ENCODE measurements around the gene PKN1. TPM values are rescaled to one million over a fixed set of nuclear protein-coding genes. Genes with fewer than 3 reads are reported as not detected.

The PKN1 gene
- total and polyA plus RNA-seq, 4 donors = 13.7 to 41.6 (median 22.3) TPM

GRCh38 chr19:14414926-14415690 lies 18.0 kb upstream of the PKN1 start:
- no peaks in the 10 kb centered on the region for H3K27me3 ChIP-seq (ENCODE audit: control insufficient read depth in 4 of 4, insufficient read depth in 4 of 4, low read length in 3 of 4)
- H3K36me3 ChIP-seq (ENCODE audit: control insufficient read depth in 4 of 4, insufficient read depth in 3 of 4, low read depth in 1 of 4, low read length in 3 of 4) = peaks cover 12 to 31% (median 21%) of the 10 kb centered on the region in 4 donors
- no peak overlapping the region for H3K9ac ChIP-seq (ENCODE audit: low read depth in 1 of 2, low read length in 2 of 2)
- H3K9me3 ChIP-seq (ENCODE audit: control insufficient read depth in 4 of 4, low read length in 3 of 4) = no peaks in the 10 kb centered on the region
- peaks cover 3 to 17% (median 6%) of the 10 kb centered on the region in 4 donors for H3K4me1 ChIP-seq (ENCODE audit: control insufficient read depth in 4 of 4, insufficient read depth in 4 of 4, low read length in 3 of 4)
- H3K27ac ChIP-seq (ENCODE audit: low read depth in 1 of 2, low read length in 2 of 2) = no peak overlapping the region
- 94% methylated on average over 8 of the region's 8 CpGs for WGBS
- H3K4me3 ChIP-seq (ENCODE audit: low read depth in 1 of 3, low read length in 3 of 3) = no peak overlapping the region
- no peak for DNase-seq (ENCODE audit: low spot score)
- TF ChIP-seq REST (IDR thresholded peaks at IDR 0.05) = no peak
- TF ChIP-seq CTCF (IDR thresholded peaks at IDR 0.05; ENCODE audit: low read depth, low read length, missing input control) = no peak

- Histone ChIP-seq H3K4me3 (ENCODE audit: low read depth in 1 of 3, low read length in 3 of 3) (no peak overlapping the region), H3K9me3 (ENCODE audit: control insufficient read depth in 4 of 4, low read length in 3 of 4) (no peaks in the 10 kb centered on the region), H3K9ac (ENCODE audit: low read depth in 1 of 2, low read length in 2 of 2) (no peak overlapping the region), H3K27me3 (ENCODE audit: control insufficient read depth in 4 of 4, insufficient read depth in 4 of 4, low read length in 3 of 4) (no peaks in the 10 kb centered on the region), H3K4me1 (ENCODE audit: control insufficient read depth in 4 of 4, insufficient read depth in 4 of 4, low read length in 3 of 4) (peaks cover 3 to 17% (median 6%) of the 10 kb centered on the region in 4 donors), H3K27ac (ENCODE audit: low read depth in 1 of 2, low read length in 2 of 2) (no peak overlapping the region), H3K36me3 (ENCODE audit: control insufficient read depth in 4 of 4, insufficient read depth in 3 of 4, low read depth in 1 of 4, low read length in 3 of 4) (peaks cover 5 to 14% (median 9%) of the 10 kb centered on the region in 4 donors)
- no peak for DNase-seq (ENCODE audit: low spot score)
- TF ChIP-seq CTCF (IDR thresholded peaks at IDR 0.05; ENCODE audit: low read depth, low read length, missing input control) (no peak), ATF3 (IDR thresholded peaks at IDR 0.05) (no peak), GABPA (IDR thresholded peaks at IDR 0.05 in 1 of 2, conservative IDR thresholded peaks at IDR 0.05 in 1 of 2) (no peak), FOXA2 (IDR thresholded peaks at IDR 0.05) (no peak), RXRA (IDR thresholded peaks at IDR 0.05) (no peak), REST (IDR thresholded peaks at IDR 0.05) (no peak), FOXA1 (IDR thresholded peaks at IDR 0.05) (no peak), HNF4A (conservative IDR thresholded peaks at IDR 0.05) (no peak), RAD21 (IDR thresholded peaks at IDR 0.05) (no peak), JUND (IDR thresholded peaks at IDR 0.05) (no peak), MAX (IDR thresholded peaks at IDR 0.05) (no peak), YY1 (IDR thresholded peaks at IDR 0.05) (no peak), EGR1 (IDR thresholded peaks at IDR 0.05; ENCODE audit: low read depth in 2 of 2) (no peak), TAF1 (conservative IDR thresholded peaks at IDR 0.05) (no peak), HNF4G (IDR thresholded peaks at IDR 0.05) (no peak), NR2F2 (IDR thresholded peaks at IDR 0.05) (no peak), SP1 (IDR thresholded peaks at IDR 0.05) (no peak)
- WGBS = 68% methylated on average over 6 of the region's 6 CpGs
Measured at GRCh38 chr19:14416817-14417231, 16.3 kb upstream of the PKN1 start.

All from liver (tissue), 9 donors.